ENCODE measurements around the gene PRPH. TPM values are rescaled to one million over a fixed set of nuclear protein-coding genes. Genes with fewer than 3 reads are reported as not detected.
A peak's percentile ranks its signal among the peaks of the same experiment; 100 is the strongest.

The PRPH gene
- polyA plus RNA-seq, 2 of the 4 experiments (the other 2 are of a cell fraction): 0.50 to 1.7 TPM

DNA sequence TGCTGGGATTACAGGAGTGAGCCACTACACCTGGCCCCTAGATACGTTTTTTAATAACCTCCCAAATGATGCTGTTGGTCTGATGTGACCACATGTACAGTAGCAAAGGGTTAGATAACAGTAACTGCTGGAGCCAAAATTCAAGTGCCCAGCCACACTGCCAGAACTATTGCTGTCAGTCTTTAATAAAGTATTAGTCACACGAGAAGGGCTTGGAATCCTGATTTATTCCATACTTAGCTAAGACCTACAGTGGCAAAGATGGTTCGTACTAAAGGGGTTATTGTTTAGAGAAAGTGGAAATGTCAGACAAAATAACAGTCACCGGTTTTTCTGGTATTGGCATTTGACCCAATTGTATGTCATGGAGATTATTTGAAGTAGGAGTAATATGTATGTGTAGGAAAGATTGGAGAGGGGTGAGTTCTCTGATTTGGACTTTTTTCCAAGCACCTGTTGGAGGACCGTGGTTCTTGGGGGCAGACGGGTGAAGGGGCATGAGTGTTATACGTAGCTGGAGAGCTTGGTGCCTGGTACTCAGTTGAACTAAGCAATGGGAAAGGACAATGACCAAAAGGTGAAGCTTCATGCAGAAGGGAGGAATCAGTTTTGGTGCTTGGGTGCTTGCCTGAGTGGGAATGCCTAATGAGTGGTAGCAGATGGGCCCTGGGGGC, 20.4 kb upstream of the PRPH start:
- no peaks in the 10 kb centered on the region for H3K9me3 ChIP-seq
- ChIA-PET CTCF (interaction anchor here (0.6 to 4.9 kb wide), 9 partner anchors 10 to 904 kb away, joined by 3 to 41 read pairs (median 4); no protein-coding TSS in a partner anchor), POLR2A (interaction anchor here (0.7 to 1.0 kb wide), 3 partner anchors 9 to 447 kb away, joined by 3 to 9 read pairs (median 9); no protein-coding TSS in a partner anchor)
- no peak for FAIRE-seq
- no peak overlapping the region for H3K4me2 ChIP-seq
- WGBS (ENCODE audit: missing lambda C conversion rate): 72% methylated on average over 7 of the region's 7 CpGs
- H3K4me3 ChIP-seq: no peak overlapping the region
- H3K27ac ChIP-seq: no peak overlapping the region
- H3K4me1 ChIP-seq: peaks cover 16% of the 10 kb centered on the region
- peak; percentile 4 to 15; a peak in 5 of 6 replicates for ATAC-seq
- peak; percentile 92 for TF ChIP-seq FOSB (CRISPR knock-in tag; IDR thresholded peaks at IDR 0.05)
- peak; percentile 58; the same call in 1 of the 2 replicates for TF ChIP-seq RARB (CRISPR knock-in tag; IDR thresholded peaks at IDR 0.05)
- TF ChIP-seq REST (IDR thresholded peaks at IDR 0.05): no peak
- TF ChIP-seq JUN (IDR thresholded peaks at IDR 0.05): peak in 1 of 2 experiments; percentile 27; a peak in 2 of 5 replicates
- TF ChIP-seq HOXB5 (CRISPR knock-in tag; IDR thresholded peaks at IDR 0.05): no peak
- TF ChIP-seq, protein P1, sequence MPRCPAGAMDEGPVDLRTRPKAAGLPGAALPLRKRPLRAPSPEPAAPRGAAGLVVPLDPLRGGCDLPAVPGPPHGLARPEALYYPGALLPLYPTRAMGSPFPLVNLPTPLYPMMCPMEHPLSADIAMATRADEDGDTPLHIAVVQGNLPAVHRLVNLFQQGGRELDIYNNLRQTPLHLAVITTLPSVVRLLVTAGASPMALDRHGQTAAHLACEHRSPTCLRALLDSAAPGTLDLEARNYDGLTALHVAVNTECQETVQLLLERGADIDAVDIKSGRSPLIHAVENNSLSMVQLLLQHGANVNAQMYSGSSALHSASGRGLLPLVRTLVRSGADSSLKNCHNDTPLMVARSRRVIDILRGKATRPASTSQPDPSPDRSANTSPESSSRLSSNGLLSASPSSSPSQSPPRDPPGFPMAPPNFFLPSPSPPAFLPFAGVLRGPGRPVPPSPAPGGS (IDR thresholded peaks at IDR 0.05): no peak
- no peak for TF ChIP-seq BHLHE40 (IDR thresholded peaks at IDR 0.05; ENCODE audit: low read depth, low read length)
- TF ChIP-seq RAD21 (conservative IDR thresholded peaks at IDR 0.05 in 1 of 2, IDR thresholded peaks at IDR 0.05 in 1 of 2): no peak
- no peak for TF ChIP-seq MAZ (IDR thresholded peaks at IDR 0.05; ENCODE audit: borderline replicate concordance, low read depth, low read length)
- 0 out of 2 replicates have a peak, but pooled peaks have one; percentile 73 for TF ChIP-seq HOXA7 (CRISPR knock-in tag; IDR thresholded peaks at IDR 0.05)
- TF ChIP-seq TFCP2L1 (CRISPR knock-in tag; IDR thresholded peaks at IDR 0.05): peak; percentile 28; the same call in 1 of the 2 replicates
- no peak for DNase-seq (ENCODE audit: low read depth in 1 of 2, low spot score in 1 of 2)

DNA sequence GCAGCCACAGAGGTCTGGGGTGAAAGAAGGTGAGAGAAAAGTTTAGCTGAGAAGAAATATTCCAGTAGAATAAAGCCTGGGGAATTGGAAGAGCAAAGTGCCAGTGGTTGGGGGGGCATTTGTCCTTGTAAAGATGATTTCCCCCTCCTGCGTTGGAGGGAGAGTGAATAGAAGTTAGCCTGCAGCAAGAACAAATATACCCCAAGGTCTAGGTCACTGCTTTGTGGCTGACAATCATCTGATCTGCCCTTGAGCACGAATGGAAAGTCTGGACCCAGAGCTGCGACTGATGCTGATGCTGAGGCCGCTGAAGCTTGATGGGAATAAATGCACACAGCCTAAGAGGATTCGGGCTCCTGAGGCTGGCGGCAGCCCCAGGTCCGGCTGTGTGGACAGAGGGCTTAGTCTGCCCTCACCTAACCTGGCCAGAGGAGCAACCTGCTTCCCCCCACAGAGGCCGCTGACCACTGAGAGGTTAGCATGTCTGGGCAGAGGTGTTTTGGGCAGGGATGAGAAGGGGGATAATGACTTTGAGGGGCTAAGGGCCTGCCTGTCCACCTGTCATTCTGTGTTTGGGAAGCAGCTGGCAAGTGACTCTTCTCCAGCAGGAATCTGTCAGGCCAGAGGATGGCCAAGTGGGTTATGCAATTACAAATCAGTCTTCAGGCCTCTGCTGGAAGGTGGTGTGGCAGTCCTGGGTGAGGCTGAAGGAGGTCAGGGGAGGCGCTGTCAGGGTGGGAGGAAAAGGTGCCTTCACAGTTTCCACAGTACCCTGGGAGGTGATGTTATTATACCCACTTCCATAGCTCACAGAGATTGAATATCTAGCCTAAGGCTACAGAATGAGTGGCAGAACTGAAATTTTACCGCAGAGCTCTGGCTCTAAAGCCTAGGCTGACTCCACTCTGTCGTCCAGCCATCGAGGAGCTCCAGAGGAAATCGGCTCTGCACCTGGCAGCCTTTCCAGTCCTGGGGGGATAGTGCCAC, 18.4 kb upstream of the PRPH start:
- no peak overlapping the region for H3K4me3 ChIP-seq
- FAIRE-seq (no peak), DNase-seq (ENCODE audit: low read depth in 1 of 2, low spot score in 1 of 2) (no peak), ATAC-seq (peak; percentile 31 to 37)
- WGBS (ENCODE audit: missing lambda C conversion rate): 80% methylated on average over 13 of the region's 13 CpGs
- POLR2A ChIA-PET: interaction anchor here (1.3 kb wide), 1 partner anchor 11 kb away, joined by 3 read pairs; no protein-coding TSS in a partner anchor
- H3K9me3 ChIP-seq: no peaks in the 10 kb centered on the region
- H3K4me2 ChIP-seq: no peak overlapping the region
- H3K4me1 ChIP-seq: no peaks in the 10 kb centered on the region
- TF ChIP-seq FOSL2 (IDR thresholded peaks at IDR 0.05): no peak
- no peak for TF ChIP-seq FOSL2 (CRISPR knock-in tag; IDR thresholded peaks at IDR 0.05)
- TF ChIP-seq SREBF2 (IDR thresholded peaks at IDR 0.05): no peak
- no peak for TF ChIP-seq RFX5 (IDR thresholded peaks at IDR 0.05)
- no peak for TF ChIP-seq ZFP36 (IDR thresholded peaks at IDR 0.05; ENCODE audit: borderline replicate concordance, partially characterized antibody)
- no peak for TF ChIP-seq MAZ (IDR thresholded peaks at IDR 0.05; ENCODE audit: borderline replicate concordance, low read depth, low read length)
- CTCF ChIA-PET: interaction anchor here (1.1 to 4.9 kb wide), 10 partner anchors 8 to 282 kb away, joined by 3 to 41 read pairs (median 8); partner anchors contain the start of gene PRPH
- no peak overlapping the region for H3K27ac ChIP-seq

Data from A549 (cell line).